MM.1S (cell line): Measurements from ENCODE around the gene LCE7A.

Experiments
- DNase-seq: peaks from one replicate; pipeline ENCODE4 v3.0.0-alpha.2; 2015
- H2AFZ ChIP-seq: fragments of 300-600 bp; sonication (generic); 2 replicates; pipeline ENCODE4 v1.6.0; 2016; ENCODE audit warnings: antibody characterized with exemption, low read length
- H3F3A ChIP-seq: fragments of 300-600 bp; sonication (generic); 2 replicates; pipeline ENCODE4 v1.6.1; 2016; ENCODE audit warnings: mild to moderate bottlenecking, antibody characterized with exemption, low read length, moderate library complexity, mixed read lengths; ENCODE audit not compliant: insufficient read depth
- H3K27ac ChIP-seq: fragments of 300-600 bp; sonication (generic); 2 replicates; pipeline ENCODE4 v1.5.1; 2016; ENCODE audit warnings: mild to moderate bottlenecking, low read length
- H3K27me3 ChIP-seq: fragments of 300-600 bp; sonication (generic); replicated peaks from 2 replicates; pipeline ENCODE4 v1.6.0; 2016; ENCODE audit warnings: low read length; ENCODE audit not compliant: insufficient read depth
- H3K36me3 ChIP-seq: fragments of 300-600 bp; sonication (generic); replicated peaks from 2 replicates; pipeline ENCODE4 v1.6.1; 2016; ENCODE audit warnings: mild to moderate bottlenecking, low read length, mixed read lengths; ENCODE audit not compliant: insufficient read depth
- H3K4me1 ChIP-seq: fragments of 300-600 bp; sonication (generic); 2 replicates; pipeline ENCODE4 v1.6.1; 2016; ENCODE audit warnings: low read length, mixed read lengths
- H3K4me2 ChIP-seq: fragments of 300-600 bp; sonication (generic); 2 replicates; pipeline ENCODE4 v1.6.0; 2016; ENCODE audit warnings: low read depth, low read length
- H3K4me3 ChIP-seq: fragments of 300-600 bp; sonication (generic); 2 replicates; pipeline ENCODE4 v1.5.1; 2016; ENCODE audit warnings: low read length, mixed read lengths
- H3K79me2 ChIP-seq: fragments of 300-600 bp; sonication (generic); 2 replicates; pipeline ENCODE4 v1.6.1; 2016; ENCODE audit warnings: mixed run types, low read length, mixed read lengths
- H3K9ac ChIP-seq: fragments of 300-600 bp; sonication (generic); 2 replicates; pipeline ENCODE4 v1.6.1; 2016; ENCODE audit warnings: low read length, mixed read lengths
- H3K9me2 ChIP-seq: fragments of 300-600 bp; sonication (generic); replicated peaks from 2 replicates; pipeline ENCODE4 v1.6.1; 2016; ENCODE audit warnings: mild to moderate bottlenecking, low read length, mixed read lengths; ENCODE audit not compliant: insufficient read depth
- H3K9me3 ChIP-seq: fragments of 300-600 bp; sonication (generic); replicated peaks from 2 replicates; pipeline ENCODE4 v1.6.1; 2016; ENCODE audit warnings: mild to moderate bottlenecking, low read length, mixed read lengths; ENCODE audit not compliant: insufficient read depth
- H4K20me1 ChIP-seq: fragments of 300-600 bp; sonication (generic); 2 replicates; pipeline ENCODE4 v1.6.1; 2016; ENCODE audit warnings: mild to moderate bottlenecking, low read length, moderate library complexity, mixed read lengths; ENCODE audit not compliant: insufficient read depth
- EZH2 ChIP-seq: fragments of 300-600 bp; sonication (generic); optimal IDR thresholded peaks from 2 replicates; pipeline ENCODE3; 2017; ENCODE audit warnings: low read depth, mild to moderate bottlenecking, antibody characterized with exemption, low read length, mixed read lengths
- EZH2phosphoT487 ChIP-seq: fragments of 300-600 bp; sonication (generic); IDR thresholded peaks from 2 replicates; pipeline ENCODE4 v1.6.1; 2018; ENCODE audit warnings: antibody characterized with exemption, low read length
- TF ChIP-seq, protein P1 (sequence below): fragments of 300-600 bp; sonication (generic); IDR thresholded peaks from 2 replicates; pipeline ENCODE4 v1.5.1; 2016; ENCODE audit warnings: antibody characterized with exemption, low read length, mixed read lengths

LCE7A gene

DNA sequence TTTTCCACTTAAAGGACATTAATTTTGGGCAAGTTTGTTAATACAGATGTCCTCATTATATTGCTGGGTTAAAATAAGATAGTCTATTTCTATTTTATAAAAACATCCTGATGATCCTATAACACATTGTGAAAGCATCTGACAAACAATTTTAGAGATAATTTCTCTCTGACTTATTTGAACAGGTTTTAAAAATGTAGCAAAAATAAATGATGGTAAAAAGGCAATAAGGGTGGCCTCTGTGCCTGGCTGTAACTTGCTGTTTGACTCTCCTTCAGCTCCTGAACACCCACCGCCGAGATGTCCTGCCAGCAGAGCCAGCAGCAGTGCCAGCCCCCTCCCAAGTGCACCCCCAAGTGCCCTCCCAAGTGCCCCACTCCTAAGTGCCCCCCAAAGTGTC is 32.6 kb upstream of the LCE7A start, which contains the start of gene LCE1A:
Gene LCE1A (plus strand): TSS at position 301 of the 400 bp plus-strand sequence. CDS start 0 bp downstream, at position 301.
- Histone ChIP-seq H3K79me2 (no peaks in the 10 kb centered on the region), H3F3A (no peaks in the 10 kb centered on the region), H3K4me1 (no peaks in the 10 kb centered on the region), H3K36me3 (no peaks in the 10 kb centered on the region), H3K9me2 (no peaks in the 10 kb centered on the region), H3K9me3 (no peaks in the 10 kb centered on the region), H2AFZ (no peak within 1 kb of the TSS), H3K4me2 (no peak within 1 kb of the TSS), H3K27ac (no peak within 1 kb of the TSS), H3K9ac (no peak within 1 kb of the TSS), H3K4me3 (no peak within 1 kb of the TSS), H4K20me1 (no peaks in the 10 kb centered on the region), H3K27me3 (no peaks in the 10 kb centered on the region)
- no peak for DNase-seq
- TF ChIP-seq, protein P1, sequence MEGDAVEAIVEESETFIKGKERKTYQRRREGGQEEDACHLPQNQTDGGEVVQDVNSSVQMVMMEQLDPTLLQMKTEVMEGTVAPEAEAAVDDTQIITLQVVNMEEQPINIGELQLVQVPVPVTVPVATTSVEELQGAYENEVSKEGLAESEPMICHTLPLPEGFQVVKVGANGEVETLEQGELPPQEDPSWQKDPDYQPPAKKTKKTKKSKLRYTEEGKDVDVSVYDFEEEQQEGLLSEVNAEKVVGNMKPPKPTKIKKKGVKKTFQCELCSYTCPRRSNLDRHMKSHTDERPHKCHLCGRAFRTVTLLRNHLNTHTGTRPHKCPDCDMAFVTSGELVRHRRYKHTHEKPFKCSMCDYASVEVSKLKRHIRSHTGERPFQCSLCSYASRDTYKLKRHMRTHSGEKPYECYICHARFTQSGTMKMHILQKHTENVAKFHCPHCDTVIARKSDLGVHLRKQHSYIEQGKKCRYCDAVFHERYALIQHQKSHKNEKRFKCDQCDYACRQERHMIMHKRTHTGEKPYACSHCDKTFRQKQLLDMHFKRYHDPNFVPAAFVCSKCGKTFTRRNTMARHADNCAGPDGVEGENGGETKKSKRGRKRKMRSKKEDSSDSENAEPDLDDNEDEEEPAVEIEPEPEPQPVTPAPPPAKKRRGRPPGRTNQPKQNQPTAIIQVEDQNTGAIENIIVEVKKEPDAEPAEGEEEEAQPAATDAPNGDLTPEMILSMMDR, result no peak
- no peak for TF ChIP-seq EZH2phosphoT487
- no peak for TF ChIP-seq EZH2

DNA sequence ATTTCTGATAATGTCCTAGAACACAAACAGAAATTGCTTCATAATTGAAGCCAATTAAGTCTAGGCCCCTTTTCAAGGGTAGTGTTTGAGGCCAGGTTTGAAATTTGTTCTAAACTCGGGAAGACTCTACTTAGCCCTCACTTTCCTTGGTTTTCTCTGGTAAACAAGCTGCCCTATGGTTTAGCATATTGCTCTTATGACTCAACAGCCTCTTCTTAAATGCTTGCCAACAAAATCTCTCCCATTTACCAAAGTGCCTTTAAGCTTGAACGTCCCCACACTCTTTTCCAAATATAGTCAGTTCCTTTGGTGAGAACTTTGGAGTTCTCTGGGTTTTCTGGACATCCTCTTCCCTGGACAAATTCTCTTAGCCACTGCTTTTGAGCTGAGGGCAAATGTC is 22.9 kb upstream of the LCE7A start:
- Histone ChIP-seq H3K4me3 (no peak overlapping the region), H3K27me3 (no peaks in the 10 kb centered on the region), H3K4me1 (no peaks in the 10 kb centered on the region), H2AFZ (no peak overlapping the region), H3K27ac (no peak overlapping the region), H3K79me2 (no peaks in the 10 kb centered on the region), H3F3A (no peaks in the 10 kb centered on the region), H3K9me2 (0 out of 2 replicates have a peak, but pooled peaks cover 2% of the 10 kb centered on the region), H3K36me3 (no peaks in the 10 kb centered on the region), H3K9me3 (no peaks in the 10 kb centered on the region), H4K20me1 (no peaks in the 10 kb centered on the region), H3K4me2 (no peak overlapping the region), H3K9ac (no peak overlapping the region)
- no peak for DNase-seq
- TF ChIP-seq, protein P1, result no peak
- TF ChIP-seq EZH2, result no peak
- TF ChIP-seq EZH2phosphoT487, result no peak

DNA sequence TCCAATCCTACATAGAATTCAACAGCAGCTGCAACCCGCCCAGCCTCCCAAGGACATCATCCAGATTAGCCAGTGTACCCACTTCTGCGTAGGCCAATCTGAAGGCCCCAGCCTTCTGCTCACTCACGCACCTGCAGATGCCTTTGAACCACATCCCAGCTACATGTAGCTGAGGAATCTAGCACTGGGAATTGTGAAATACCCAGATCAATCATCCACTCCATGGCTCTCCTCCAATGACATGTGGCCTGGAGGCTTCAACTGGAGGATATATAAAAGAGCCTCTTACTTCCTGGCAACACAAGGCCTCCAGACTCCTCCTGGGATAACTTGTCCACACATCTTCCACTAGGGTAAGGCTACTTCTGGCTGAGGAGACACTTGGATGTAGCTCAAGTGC is 17.2 kb upstream of the LCE7A start, which contains the start of gene LCE6A:
Gene LCE6A (plus strand): TSS at position 301 of the 400 bp plus-strand sequence. CDS start 665 bp downstream, outside the sequence.
- no peak within 1 kb of the TSS for H3K27ac ChIP-seq
- no peaks in the 10 kb centered on the region for H3K27me3 ChIP-seq
- TF ChIP-seq EZH2phosphoT487, result no peak
- TF ChIP-seq, protein P1, result no peak
- no peak for TF ChIP-seq EZH2
- no peaks in the 10 kb centered on the region for H3K4me1 ChIP-seq
- no peaks in the 10 kb centered on the region for H4K20me1 ChIP-seq
- DNase-seq, result no peak
- H2AFZ ChIP-seq, result no peak within 1 kb of the TSS
- H3K36me3 ChIP-seq, result no peaks in the 10 kb centered on the region
- no peaks in the 10 kb centered on the region for H3K9me3 ChIP-seq
- no peaks in the 10 kb centered on the region for H3K79me2 ChIP-seq
- no peaks in the 10 kb centered on the region for H3K9me2 ChIP-seq
- no peak within 1 kb of the TSS for H3K4me3 ChIP-seq
- no peak within 1 kb of the TSS for H3K4me2 ChIP-seq
- no peak within 1 kb of the TSS for H3K9ac ChIP-seq
- H3F3A ChIP-seq, result no peaks in the 10 kb centered on the region
